Posterior vena cava (tissue), 2 donors: ENCODE results near the gene SGMS2. TPM values are rescaled to one million over a fixed set of nuclear protein-coding genes. Genes with fewer than 3 reads are reported as not detected.
"Not testable (repeated sequence)": the region's sequence is repeated elsewhere in the genome, so short reads cannot be mapped to it uniquely, and the experiment has no call there.

Experiments
- DNase-seq: peaks from one replicate; pipeline ENCODE4 v3.0.0-alpha.2; 2020; ENCODE audit warnings: low spot score
- intact Hi-C, 2 donors: fragments of 100-400 bp; cut with DNase I; formaldehyde crosslinking; loops; one replicate each; pipeline versions ENCODE4 v1.14.1 to v1.14.2; 2022 to 2023
- total RNA-seq, 2 donors: library from RNA; stranded (reverse); fragmentation: NEBNext Ultra II Directional; extraction: Animal tissue kit (Norgen Biotek cat#: 25700); gene quantifications; one replicate each; pipeline ENCODE4 v1.2.1, GENCODE V29; 2021
- donor health status: DM: yes; HTN: yes; CAD: no.
- donor health status: DM: yes; HTN: yes; CAD: no.

SGMS2 gene
- total RNA-seq, 2 donors from 2014 or later: 52.1 to 66.8 TPM

GRCh38 chr4:107900067-107900466 lies 75.3 kb downstream of the SGMS2 start:
- intact Hi-C loops: no loop called here
- DNase-seq: no peak

GRCh38 chr4:107900508-107900907 lies 75.8 kb downstream of the SGMS2 start:
- intact Hi-C loops: no loop called here
- no peak for DNase-seq

- intact Hi-C loops: no loop called here
- no peak for DNase-seq
Observed at GRCh38 chr4:107901213-107901934, 76.6 kb downstream of the SGMS2 start.

GRCh38 chr4:107902715-107903114 lies 78.0 kb downstream of the SGMS2 start:
- no peak for DNase-seq

GRCh38 chr4:107905082-107905481 lies 80.3 kb downstream of the SGMS2 start:
- DNase-seq, intact Hi-C loops: not testable (repeated sequence)

More at GRCh38 chr4:107902715-107903114, 78.0 kb downstream of the SGMS2 start:
- intact Hi-C loops: no loop called here

- intact Hi-C loops: no loop called here
- DNase-seq: no peak
Observed at GRCh38 chr4:107906458-107907100, 81.8 kb downstream of the SGMS2 start.

GRCh38 chr4:107908377-107908776 lies 83.6 kb downstream of the SGMS2 start:
- DNase-seq: no peak
- intact Hi-C loops: no loop called here

GRCh38 chr4:107913283-107913899 lies 88.7 kb downstream of the SGMS2 start:
- DNase-seq: no peak
- intact Hi-C loops: loop anchor here in 1 of 2 donors (2.0 kb wide), 1 partner anchor 155 kb away; no protein-coding TSS in a partner anchor

- no peak for DNase-seq
- intact Hi-C loops: loop anchor here in 1 of 2 donors (5.0 kb wide), 1 partner anchor 158 kb away; no protein-coding TSS in a partner anchor
Observed at GRCh38 chr4:107915220-107915619, 90.5 kb downstream of the SGMS2 start.

GRCh38 chr4:107916623-107917022 lies 91.9 kb downstream of the SGMS2 start:
- no peak for DNase-seq
- intact Hi-C loops: loop anchor here in 1 of 2 donors (5.0 kb wide), 1 partner anchor 159 kb away; no protein-coding TSS in a partner anchor

- DNase-seq: no peak
- intact Hi-C loops: loop anchor here in 1 of 2 donors (5.0 kb wide), 1 partner anchor 160 kb away; no protein-coding TSS in a partner anchor
Observed at GRCh38 chr4:107917500-107917899, 92.8 kb downstream of the SGMS2 start.

GRCh38 chr4:107922486-107923473 lies 98.0 kb downstream of the SGMS2 start:
- intact Hi-C loops: loop anchor here in 1 of 2 donors (10.0 kb wide), 1 partner anchor 262 kb away; no protein-coding TSS in a partner anchor
- no peak for DNase-seq

GRCh38 chr4:107925713-107926112 lies 101.0 kb downstream of the SGMS2 start:
- DNase-seq: not testable (repeated sequence)

GRCh38 chr4:107926875-107927274 lies 102.1 kb downstream of the SGMS2 start:
- intact Hi-C loops: loop anchor here in 1 of 2 donors (10.0 kb wide), 1 partner anchor 258 kb away; no protein-coding TSS in a partner anchor
- DNase-seq: not testable (repeated sequence)

More at GRCh38 chr4:107925713-107926112, 101.0 kb downstream of the SGMS2 start:
- intact Hi-C loops: loop anchor here in 1 of 2 donors (10.0 kb wide), 1 partner anchor 259 kb away; no protein-coding TSS in a partner anchor

- intact Hi-C loops: loop anchor here in 1 of 2 donors (10.0 kb wide), 1 partner anchor 54 kb away; the partner anchor contains the start of gene HADH
- peak; percentile 95 for DNase-seq
Observed at GRCh38 chr4:107930821-107931774, 106.4 kb downstream of the SGMS2 start, which contains the start of gene CYP2U1. TSS of gene CYP2U1 (plus strand) at chr4:107931549. CDS start at chr4:107931644, 95 bp downstream.

- intact Hi-C loops: loop anchor here in 1 of 2 donors (10.0 kb wide), 1 partner anchor 53 kb away; the partner anchor contains the start of gene HADH
- DNase-seq: peak; percentile 82
Observed at GRCh38 chr4:107931775-107932321, 107.1 kb downstream of the SGMS2 start.

GRCh38 chr4:107935246-107935645 lies 110.5 kb downstream of the SGMS2 start:
- intact Hi-C loops: loop anchor here in 1 of 2 donors (10.0 kb wide), 1 partner anchor 50 kb away; the partner anchor contains the start of gene HADH
- DNase-seq: no peak
